Spleen (tissue), 7 donors: Measurements from ENCODE around the gene HERC5.

Experiments used
- CTCF ChIP-seq, 11 experiments: fragments of 200-600 bp in 7 of 11; fragments of 450-650 bp in 4 of 11; sonication (generic) in 4 of 11; IDR thresholded peaks in 8 of 11; conservative IDR thresholded peaks in 3 of 11; 1 replicate in 7 of 11; 2 replicates in 4 of 11; pipeline versions ENCODE4 v1.4.0 to v1.8.0; 2016 to 2021; ENCODE audit warnings: antibody characterized with exemption in 11 of 11, inconsistent platforms in 4 of 11, mild to moderate bottlenecking in 1 of 11
- POLR2A ChIP-seq, 3 donors: fragments of 450-650 bp; IDR thresholded peaks; one replicate each; pipeline ENCODE4 v1.5.1; 2017; ENCODE audit warnings: antibody characterized with exemption in 3 of 3, mild to moderate bottlenecking in 1 of 3
- POLR2AphosphoS5 ChIP-seq, 3 donors: sonication (generic); formaldehyde crosslinking; IDR thresholded peaks; one replicate each; pipeline ENCODE4 v1.5.1; 2017; ENCODE audit warnings: antibody characterized with exemption in 3 of 3
- donor health status: DM: no; HTN: no; CAD: no; lungs with moderate emphysema.
- donor health status: DM: no; HTN: no; CAD: no.
- donor health status: DM: no; HTN: no; CAD: no.

- TF ChIP-seq CTCF (IDR thresholded peaks at IDR 0.05 in 8 of 11, conservative IDR thresholded peaks at IDR 0.05 in 3 of 11): no peak
- TF ChIP-seq POLR2AphosphoS5 (IDR thresholded peaks at IDR 0.05): no peak
- TF ChIP-seq POLR2A (IDR thresholded peaks at IDR 0.05): no peak
Observed at GRCh38 chr4:88446124-88446523, 10.8 kb upstream of the HERC5 start.
